GM20431 (cell line): ENCODE measurements around the gene GAB3.

Experiments used
- in situ Hi-C: fragments of 300-500 bp; cut with MseI, MboI; formaldehyde crosslinking; loops from one replicate; pipeline ENCODE4 v1.15.0; 2020; ENCODE audit warnings: low sequenced_read_pairs; ENCODE audit not compliant: unreplicated experiment

Gene GAB3

GRCh38 chrX:154758696-154759095, 7.8 kb upstream of the GAB3 start:
- in situ Hi-C loops: no loop called here

DNA sequence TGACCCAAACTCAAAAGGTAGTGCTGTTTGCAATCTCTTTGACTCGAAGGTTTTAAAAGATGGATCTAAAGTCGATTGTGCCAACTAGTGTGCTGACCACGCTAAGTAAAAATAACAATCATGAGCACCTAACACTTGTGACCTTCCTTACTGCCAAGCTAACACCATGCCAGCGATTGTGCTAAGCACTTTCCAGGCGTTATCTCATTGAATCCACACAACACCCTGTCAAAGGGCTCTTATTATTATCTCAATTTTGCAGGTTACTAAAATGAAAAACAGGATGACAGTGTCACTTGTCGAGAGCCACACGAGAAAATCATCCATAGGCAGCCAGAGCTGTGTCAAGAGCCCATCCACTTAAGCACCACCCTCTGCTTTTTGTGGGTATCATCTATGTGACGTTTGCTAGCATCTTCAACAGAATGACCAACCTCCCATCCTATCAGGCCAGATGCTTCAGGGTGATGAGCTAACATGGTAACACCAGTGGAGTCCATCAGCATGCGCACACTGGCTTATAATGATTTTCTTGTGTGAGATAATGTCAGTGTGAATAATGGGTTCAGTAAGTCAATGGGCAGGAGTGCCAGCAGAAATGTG, 893 bp upstream of the GAB3 start:
- in situ Hi-C loops: no loop called here

GRCh38 chrX:154751203-154751668, 359 bp upstream of the GAB3 start:
- in situ Hi-C loops: no loop called here

- in situ Hi-C loops: no loop called here
Measured at GRCh38 chrX:154749856-154750255, 1.0 kb downstream of the GAB3 start.

DNA sequence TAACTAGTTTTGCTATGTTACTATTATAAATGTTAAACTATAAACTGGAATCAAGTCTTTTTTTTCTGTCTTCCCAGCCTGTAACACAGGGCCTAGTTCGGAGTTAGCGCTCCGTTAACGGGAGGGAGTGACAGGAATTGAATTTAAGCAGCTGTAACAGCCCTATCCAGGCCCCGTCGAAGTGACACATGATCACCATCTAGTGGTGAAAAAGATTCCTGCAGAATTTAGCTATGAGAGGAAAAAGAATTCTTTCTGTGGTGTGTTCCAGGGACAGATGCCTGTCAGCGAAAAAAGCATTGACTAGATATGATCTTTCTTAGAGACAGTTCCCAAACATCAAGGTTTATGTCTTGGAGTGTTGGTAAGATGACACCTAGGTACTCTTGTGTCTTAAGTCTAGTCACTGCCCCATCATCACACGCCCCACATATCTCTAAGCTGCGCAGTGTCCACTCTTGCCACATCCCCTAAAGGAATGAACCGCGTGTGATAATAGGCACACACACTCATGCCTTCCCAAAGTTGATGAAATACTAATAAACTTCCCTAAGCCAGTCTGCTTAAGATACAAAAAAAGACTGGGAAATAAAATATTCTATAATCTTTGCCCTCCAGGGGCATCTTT, 2.1 kb downstream of the GAB3 start:
- in situ Hi-C loops: no loop called here

DNA sequence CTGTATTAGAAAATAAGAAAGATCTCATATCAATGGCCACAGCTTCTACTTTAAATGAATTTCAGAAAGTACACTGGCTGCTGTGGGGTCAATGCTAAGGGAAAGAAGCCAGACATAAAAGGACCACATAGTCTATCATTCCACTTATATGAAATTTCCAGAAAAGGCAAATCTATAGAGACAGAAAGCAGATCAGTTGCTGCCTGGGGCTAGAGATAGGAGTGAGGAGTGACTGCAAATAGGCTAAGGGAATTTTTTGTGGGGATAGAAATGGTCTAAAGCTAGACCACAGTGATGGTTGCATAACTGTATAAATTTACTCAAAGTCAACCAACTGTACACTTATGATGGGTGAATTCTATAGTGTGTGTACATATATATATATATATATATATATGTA, 8.3 kb downstream of the GAB3 start:
- in situ Hi-C loops: no loop called here

DNA sequence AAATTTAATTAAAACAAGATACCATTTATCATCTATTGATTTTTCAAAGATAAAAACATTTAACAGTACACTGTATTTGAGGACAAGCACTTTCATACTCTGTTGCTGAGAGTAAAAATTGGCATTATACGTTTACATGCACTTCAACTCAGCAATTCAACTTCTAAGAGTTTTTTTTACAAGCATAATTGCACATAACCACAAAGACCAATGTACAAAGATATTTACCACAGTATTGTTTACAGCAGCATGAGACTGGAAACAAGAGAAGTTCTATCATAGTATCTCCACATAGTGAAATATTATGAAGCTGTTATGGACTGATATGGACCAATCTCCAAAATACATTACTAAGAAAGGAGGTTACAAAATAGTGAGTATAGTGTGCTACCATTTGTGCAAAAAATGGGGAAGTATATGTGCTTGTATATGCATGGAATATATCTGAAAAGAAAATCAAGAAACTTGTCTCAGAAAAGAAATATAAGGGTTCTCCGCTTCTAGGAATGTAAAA, 10.9 kb downstream of the GAB3 start:
- in situ Hi-C loops: no loop called here

GRCh38 chrX:154738011-154738738, 12.7 kb downstream of the GAB3 start:
- in situ Hi-C loops: no loop called here

DNA sequence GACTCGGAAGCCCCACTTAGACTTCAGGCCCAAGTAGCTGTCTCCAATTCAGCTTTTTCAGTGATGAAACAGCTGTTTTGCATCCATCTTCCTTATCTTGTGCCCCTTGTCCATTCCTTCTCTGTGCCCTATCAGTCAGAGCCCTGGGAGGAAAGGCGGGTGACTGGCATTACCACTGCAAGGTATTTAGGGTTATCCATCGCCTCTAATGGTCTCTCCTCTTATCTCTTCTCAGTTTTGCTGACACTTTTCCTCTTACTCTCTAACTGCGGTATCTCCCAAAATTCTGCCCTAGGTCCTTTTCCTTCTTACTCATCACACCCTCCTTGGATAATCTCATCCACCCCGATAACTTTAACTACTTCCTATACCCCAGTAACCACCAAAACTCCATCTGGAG, 13.7 kb downstream of the GAB3 start:
- in situ Hi-C loops: no loop called here

DNA sequence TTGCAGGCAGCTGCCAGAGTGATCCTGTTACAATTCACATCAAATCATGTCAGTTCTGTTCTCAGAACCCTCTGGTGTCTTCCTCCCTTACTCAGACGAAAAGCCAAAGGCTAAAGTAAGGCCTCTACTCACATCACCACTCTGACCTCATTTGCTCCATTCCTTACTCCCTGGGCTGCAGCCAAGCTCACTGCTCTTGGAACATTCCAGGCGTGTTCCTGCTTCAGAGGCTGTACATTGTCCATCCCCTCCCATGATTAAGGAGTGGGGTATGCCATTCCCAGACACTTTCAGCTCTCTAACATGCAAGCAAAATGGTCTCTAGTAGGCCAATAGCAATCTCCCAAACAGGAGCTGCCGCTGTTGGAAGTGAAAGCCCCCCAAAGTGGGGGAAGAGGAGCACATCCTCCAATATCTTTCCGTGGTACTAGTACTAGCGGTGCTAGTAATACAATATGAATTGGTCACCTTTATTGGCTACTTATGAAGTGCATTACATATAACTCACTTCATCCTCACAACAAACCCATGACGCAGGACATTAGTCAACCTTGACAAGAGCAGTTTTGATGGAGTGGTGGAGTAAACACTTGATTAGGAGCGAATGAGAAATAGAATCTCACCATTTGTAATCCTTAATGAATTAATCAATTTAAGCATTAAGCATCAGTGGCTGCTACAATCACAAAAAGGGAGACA, 15.0 kb downstream of the GAB3 start:
- in situ Hi-C loops: no loop called here

- in situ Hi-C loops: no loop called here
Measured at GRCh38 chrX:154734061-154734781, 16.7 kb downstream of the GAB3 start.

DNA sequence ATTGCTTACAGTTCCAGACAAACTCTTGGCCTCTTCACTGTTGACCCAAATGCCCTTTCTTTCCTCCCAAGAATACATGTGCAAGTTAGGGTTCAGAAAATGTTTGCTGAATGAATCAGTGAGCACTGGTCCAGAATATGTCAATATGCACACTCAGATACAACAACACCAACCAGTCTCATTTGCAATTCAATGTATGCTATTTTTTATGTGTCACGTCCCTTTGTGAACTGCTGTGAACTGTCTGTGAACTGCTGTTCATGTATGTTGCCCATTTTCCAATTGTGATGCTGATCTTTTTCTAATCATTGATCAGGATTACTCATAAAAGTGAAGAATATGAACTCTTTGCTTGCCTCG, 17.8 kb downstream of the GAB3 start:
- in situ Hi-C loops: no loop called here

DNA sequence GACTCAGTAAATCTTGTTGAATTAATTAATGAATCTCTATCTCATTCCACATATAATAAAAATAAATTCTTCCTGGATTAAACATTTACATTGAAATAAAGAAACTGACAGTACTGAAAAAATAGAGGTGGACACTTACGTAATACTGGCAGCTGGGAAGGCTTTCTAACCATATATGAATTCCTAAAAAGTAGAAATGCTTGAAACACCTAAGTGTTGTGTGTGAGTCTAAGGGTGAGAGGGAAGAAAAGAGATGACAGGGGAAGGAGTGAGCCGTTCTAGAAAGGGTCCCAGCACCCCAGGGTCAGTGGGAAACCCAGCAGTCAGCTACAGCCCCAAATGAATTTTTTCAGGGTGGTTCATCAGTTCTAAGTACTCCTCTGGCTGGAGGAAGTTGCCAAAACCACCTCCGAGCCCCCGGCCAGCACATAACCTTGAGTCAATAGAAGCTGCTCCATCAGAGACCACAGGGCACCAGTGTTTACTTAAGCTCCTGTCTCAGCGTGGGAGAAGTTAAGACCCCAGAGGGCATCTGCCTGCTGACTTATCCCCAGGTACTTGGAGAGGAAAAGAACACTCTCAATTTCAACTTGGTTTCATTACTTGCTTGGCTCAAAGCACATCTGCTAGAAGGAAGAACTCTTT, 18.3 kb downstream of the GAB3 start:
- in situ Hi-C loops: no loop called here

DNA sequence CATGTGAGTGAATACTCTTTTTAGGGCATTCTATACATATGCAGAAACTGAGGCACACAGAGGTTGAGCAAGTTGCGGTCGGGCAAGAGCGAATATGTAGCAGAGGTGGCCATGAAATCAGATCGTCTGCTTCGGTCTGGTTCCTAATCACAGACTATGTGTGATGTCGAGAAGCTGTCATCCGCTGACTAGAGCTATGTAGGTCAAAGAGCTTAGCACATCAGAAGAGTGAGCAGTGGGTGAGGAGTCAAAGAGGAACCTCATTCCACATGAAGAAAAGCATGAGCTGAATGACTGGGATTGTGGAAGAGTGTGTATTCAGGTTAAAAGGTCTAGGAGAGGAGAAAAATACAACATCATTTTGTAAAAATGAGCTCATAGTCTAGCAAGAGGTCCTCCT, 19.0 kb downstream of the GAB3 start:
- in situ Hi-C loops: no loop called here

DNA sequence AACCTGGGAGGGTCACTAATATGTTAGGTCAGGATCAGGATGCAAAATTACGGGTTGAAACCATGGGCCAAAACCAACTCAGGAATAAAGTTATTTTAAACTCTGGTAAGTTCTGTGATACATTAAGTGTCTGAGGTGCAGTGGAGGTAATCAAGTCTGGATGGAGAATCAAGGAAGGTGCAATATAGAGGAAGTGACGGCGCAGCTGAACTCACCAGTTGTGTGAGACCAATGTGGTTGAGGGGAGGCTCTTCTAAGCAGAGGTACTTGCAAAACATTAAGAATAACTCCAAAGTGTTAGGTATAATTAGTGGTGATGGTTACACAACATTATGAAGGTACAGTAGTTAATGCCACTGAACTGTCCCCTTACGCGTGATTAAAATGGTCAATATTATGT, 19.7 kb downstream of the GAB3 start:
- in situ Hi-C loops: no loop called here

DNA sequence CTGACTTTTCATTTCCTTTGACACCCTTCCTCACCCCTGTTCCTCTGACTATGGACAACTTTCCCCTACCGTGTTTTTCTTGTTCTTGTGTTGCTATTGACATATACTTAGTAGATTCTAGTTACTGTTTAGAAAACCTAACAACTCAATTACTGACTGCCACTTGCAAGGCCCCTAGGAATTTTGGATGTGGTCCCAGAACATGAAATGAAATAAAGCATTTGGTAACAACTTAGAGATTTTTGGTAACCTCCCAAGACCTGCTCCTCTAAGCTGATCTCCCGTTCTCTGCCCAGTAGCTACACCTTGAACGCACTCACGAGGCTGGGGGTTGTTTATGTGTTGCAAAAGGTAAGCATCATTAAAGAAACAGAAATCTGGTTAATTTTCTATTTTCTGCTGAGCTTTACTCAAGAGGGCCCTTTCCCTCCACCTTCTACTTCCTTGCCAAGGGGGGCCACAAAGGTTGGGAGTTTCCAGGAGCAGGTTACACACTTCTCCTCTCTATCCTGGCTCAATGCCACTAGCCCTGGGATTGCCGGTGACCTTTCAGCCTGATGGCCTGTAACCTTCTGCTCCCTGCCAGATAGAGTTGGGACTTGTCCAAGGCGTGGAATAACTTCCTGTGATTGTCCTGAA, 20.5 kb downstream of the GAB3 start:
- in situ Hi-C loops: no loop called here

- in situ Hi-C loops: no loop called here
Measured at GRCh38 chrX:154729439-154729838, 21.4 kb downstream of the GAB3 start.

GRCh38 chrX:154728431-154729190, 22.3 kb downstream of the GAB3 start:
- in situ Hi-C loops: no loop called here

- in situ Hi-C loops: no loop called here
Measured at GRCh38 chrX:154727871-154728270, 23.0 kb downstream of the GAB3 start.
